Esophagus squamous epithelium (tissue), 4 donors: ENCODE measurements around the gene SLIT1.

Experiments used
- POLR2A ChIP-seq, 4 donors: fragments of 450-650 bp; IDR thresholded peaks; one replicate each; pipeline ENCODE4 v1.6.1; 2017; ENCODE audit warnings: antibody characterized with exemption in 4 of 4, mild to moderate bottlenecking in 4 of 4, moderate library complexity in 3 of 4
- TF ChIP-seq, protein P1 (sequence below), 6 experiments: fragments of 450-650 bp in 4 of 6; fragments of 200-600 bp in 2 of 6; sonication (generic) in 2 of 6; IDR thresholded peaks; one replicate each; pipeline ENCODE4 v1.5.1; 2016 to 2019; ENCODE audit warnings: antibody characterized with exemption in 6 of 6, mild to moderate bottlenecking in 4 of 6, moderate library complexity in 4 of 6

DNA sequence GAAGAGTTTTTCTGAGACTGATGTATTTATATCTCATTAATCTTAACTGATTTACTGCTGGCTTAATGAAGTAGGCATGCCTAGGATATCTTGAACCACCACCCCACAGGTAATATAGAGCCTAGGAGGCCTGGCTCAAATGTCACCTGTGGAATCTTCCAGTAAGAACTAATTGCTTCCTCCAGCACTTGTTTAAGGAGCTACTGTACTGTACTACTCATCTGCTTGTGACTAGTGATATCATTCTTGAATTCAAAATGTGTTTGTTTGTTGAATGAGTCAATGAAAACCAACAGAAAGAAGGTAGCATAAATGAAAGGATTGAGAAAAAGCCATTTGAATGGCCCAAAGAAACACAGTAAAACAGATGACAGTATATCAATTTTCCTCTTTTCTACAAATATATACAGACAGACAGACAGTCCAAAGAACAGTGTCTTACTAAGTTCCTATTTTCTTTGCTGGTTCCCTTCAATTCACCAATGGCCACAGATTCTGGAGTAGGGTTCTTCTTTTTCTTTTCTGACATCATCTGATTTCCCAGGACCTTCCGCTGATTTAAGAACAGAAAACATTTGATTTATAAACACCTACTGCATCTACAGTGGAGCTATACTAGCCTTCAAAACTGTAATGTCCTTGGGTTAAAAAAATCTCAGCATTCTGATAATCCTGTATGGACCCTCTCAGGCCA, 43.7 kb upstream of the SLIT1 start:
- TF ChIP-seq, protein P1, sequence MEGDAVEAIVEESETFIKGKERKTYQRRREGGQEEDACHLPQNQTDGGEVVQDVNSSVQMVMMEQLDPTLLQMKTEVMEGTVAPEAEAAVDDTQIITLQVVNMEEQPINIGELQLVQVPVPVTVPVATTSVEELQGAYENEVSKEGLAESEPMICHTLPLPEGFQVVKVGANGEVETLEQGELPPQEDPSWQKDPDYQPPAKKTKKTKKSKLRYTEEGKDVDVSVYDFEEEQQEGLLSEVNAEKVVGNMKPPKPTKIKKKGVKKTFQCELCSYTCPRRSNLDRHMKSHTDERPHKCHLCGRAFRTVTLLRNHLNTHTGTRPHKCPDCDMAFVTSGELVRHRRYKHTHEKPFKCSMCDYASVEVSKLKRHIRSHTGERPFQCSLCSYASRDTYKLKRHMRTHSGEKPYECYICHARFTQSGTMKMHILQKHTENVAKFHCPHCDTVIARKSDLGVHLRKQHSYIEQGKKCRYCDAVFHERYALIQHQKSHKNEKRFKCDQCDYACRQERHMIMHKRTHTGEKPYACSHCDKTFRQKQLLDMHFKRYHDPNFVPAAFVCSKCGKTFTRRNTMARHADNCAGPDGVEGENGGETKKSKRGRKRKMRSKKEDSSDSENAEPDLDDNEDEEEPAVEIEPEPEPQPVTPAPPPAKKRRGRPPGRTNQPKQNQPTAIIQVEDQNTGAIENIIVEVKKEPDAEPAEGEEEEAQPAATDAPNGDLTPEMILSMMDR (IDR thresholded peaks at IDR 0.05) = no peak
- TF ChIP-seq POLR2A (IDR thresholded peaks at IDR 0.05) = no peak
